Right lung (tissue), 5 donors: ENCODE measurements around the gene TMC2. TPM values are rescaled to one million over a fixed set of nuclear protein-coding genes. Genes with fewer than 3 reads are reported as not detected.
A peak's percentile ranks its signal among the peaks of the same experiment; 100 is the strongest.
"Not testable (repeated sequence)": the region's sequence is repeated elsewhere in the genome, so short reads cannot be mapped to it uniquely, and the experiment has no call there.

Experiments used
- DNase-seq, 2 donors: peaks; one replicate each; pipeline ENCODE4 v3.0.0-alpha.2; 2013
- polyA plus RNA-seq, 5 donors: library from polyadenylated mRNA; unstranded; fragments of 120-200 nt; gene quantifications; one replicate each; pipeline versions ENCODE4 v1.2.1 to v1.2.3, GENCODE V29; 2013; ENCODE audit warnings: inconsistent platforms in 1 of 5, low replicate concordance in 1 of 5; ENCODE audit not compliant: insufficient read length in 5 of 5, insufficient read depth in 1 of 5

TMC2 gene
- polyA plus RNA-seq, 5 donors, result 0.09 to 0.35 (median 0.27) TPM

DNA sequence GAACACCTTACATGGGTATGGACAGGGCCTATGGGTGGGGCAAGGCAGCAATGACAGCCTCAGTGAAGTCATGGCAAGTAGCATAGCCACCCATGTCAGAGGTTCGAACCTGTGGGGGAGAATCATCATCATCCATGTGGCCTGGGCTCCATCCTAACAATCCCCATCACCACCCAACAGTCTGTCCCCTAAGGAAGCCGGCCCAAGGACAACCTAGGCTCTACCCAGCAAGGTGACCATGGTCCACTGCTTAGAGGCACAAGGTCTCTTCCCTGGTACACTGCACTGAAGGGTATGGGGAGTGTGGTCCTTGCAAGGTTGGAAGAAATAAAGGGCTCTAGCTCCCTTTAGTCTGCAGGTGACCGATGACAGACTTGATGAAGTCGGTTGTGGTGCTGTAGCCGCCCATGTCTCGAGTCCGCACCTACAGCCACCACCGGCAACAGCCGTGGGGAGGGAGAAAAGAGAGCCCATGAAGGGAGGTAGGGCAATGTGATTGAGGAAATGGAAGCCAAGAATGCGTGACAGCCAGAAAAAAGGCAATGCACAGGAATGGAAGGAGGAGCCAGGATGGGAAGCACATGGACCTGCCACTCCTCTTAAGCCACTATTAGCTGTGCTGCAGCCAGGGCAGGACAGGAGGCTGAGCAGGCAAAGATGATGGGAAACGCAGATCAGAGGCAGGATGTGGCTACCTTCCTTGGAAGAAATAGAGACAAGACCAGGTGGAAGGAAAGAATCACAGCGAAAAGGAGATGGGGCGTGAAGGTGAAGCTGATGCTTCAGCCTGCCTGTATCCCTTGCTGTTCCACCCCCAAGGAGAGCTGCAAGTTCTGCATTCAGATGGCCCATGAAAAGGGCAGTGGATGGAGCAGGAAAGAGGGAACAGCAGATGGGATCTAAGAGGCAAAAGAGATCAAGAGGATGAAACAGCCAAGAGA lies 122.3 kb downstream of the TMC2 start:
- DNase-seq, result no peak

DNA sequence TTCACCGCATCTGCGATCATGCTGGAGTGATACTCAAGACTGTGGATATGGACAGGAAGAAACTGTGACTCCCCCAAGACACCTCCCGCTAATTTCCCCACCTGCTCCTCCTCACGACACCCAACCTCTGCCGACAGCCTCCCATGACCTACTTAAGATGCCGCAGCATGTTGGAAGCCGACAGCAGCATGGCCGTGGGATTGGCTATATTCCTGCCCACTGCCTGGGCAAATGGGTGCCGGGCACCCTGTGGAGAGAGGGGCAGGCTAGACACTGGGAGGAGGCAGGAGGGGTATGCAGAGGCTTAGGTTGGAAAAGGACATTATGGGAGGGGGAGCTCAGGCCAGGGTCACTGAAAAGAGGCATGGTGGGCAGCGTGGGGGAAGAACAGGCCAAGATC lies 123.2 kb downstream of the TMC2 start:
- DNase-seq, result no peak

DNA sequence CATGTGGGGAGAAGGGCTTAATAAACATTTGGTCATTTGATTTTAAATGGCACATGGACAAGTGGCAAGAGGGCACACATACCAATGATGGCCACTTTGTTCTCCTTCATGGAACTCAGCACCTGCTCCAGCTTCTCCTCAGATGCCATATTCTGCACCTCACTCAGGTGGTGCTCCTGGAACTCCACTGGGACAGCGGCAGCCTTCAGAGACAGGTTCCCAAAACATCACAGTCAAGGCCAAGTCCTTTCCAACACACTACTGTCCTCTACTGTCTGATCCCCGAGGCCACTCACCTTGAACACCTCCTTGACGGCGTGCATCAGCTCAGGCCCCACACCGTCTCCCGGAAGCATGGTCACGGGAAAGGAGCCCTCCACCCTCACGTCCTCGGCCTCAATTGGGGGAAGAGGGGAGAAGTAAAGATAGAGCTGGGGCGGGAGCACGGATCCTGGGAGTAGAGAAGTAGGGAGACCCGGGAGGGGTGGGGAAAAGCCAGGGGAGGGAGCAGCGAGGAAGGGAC lies 127.1 kb downstream of the TMC2 start:
- DNase-seq, result no peak

DNA sequence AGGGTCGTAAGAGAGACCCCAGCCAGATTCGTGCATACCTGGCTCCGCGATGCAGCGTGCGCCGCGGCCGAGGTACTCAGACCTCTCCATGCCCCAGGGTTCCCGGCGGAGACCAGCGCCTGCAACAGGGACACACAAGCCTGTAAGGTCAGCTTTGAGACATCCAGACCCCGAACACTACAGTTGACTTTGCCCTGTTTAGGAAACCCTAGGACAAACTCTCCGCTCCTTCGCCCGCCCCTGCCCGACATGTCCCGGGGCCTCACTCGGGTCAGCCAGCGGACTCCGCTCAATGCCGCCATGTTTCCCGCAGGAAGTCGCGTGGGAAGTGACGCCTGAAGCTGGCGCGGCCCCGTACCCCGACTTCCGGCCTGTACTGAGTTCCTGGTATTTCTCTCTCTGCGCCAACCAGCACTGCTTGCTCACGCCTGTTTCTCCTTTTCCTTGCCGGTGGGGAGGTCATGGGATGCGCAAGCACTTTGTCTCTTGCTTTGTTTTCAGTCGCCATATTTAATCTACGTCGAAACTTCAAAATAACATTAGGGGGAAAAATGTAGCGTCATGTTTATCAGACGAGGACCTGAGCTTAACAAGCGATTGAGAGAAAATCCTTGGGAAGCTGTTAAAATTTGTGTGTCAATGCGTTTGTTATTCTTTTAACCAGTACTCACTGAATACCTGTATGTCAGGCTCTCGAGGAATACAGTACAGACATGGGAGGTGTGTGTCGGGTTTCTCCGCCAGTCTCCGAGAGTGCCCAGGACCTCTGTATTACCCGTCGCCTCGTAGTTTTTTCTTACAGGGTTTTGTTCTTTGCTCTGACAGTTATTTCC lies 127.7 kb downstream of the TMC2 start, which contains the start of gene IDH3B:
Gene IDH3B (minus strand): TSS at position 330 of the 833 bp plus-strand sequence. CDS start 28 bp downstream, at position 302.
- DNase-seq, result peak; percentile 88 to 91

DNA sequence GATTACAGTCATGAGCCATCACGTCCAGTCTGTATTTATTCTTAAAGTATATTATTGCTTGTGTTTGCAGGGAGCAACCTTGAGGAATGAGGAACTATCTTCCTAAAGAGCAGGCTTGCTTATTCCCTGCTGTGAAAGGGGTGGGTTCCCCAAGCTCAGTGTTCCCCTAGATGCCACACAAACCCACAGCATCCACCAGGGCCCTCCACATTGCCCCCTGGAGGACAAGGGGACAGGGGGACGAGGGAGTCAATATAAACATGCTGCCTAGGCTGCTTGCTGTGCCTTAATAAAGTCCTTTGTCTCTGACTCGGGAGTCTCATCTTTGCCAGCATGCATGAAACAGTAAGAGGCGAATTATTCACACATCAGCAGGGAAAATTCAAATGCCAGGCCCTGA lies 135.6 kb downstream of the TMC2 start:
- no peak for DNase-seq

DNA sequence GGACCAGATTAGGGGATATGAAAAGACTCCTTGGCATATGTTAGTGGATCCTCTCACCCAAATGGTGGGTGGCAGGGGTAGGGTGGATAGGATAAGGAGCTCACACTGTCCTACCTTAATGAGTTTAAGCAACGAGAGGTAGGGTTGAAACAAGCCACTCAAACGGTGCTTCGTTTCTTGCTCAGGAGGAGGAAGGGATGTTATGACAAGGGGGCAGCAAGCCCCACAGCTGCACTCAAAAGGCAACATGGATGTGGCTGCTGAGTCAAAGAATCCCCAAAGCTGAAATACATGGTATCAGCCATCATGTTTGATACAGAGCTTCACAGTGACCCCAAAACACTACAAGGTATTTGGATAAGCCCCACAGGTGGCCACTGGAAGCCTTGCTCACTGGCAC lies 136.1 kb downstream of the TMC2 start:
- DNase-seq, result no peak

DNA sequence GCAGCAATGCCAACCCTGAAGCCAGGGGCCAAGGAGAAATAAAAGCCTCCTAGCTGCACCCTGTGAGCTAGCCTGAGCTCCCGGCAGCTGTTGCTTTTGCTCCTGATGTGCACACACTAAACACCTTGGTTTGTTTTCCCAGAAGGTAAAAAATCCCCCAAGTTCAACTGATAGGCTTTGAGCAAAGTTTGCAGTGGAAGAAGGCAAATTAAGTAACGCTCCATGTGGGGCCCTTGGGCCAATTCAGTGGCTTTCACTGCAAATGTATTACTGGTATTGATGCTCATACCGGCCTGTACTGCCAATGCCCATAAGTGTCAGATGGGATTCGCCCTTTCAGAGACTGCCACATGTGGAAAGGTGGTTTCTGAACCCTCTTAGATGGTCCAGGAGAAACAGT lies 137.1 kb downstream of the TMC2 start:
- DNase-seq, result no peak

DNA sequence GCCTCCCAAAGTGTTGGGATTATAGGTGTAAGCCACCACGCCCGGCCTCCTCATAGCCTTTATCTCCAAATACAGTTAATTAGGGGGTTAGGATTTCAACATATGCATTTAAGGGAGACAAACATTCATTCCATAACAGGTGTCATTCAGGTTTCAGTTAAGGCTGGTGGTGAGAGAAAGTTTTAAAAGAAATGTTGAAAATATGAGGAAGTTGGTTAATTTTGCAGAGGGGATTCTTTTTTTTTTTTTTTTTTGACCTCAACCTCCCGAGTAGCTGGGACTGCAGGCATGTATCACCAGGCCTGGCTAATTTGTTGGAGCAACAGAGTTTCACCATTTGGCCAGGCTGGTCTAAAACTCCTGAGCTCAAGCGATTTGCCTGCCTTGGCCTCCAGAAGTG lies 143.7 kb downstream of the TMC2 start:
- DNase-seq, result no peak

DNA sequence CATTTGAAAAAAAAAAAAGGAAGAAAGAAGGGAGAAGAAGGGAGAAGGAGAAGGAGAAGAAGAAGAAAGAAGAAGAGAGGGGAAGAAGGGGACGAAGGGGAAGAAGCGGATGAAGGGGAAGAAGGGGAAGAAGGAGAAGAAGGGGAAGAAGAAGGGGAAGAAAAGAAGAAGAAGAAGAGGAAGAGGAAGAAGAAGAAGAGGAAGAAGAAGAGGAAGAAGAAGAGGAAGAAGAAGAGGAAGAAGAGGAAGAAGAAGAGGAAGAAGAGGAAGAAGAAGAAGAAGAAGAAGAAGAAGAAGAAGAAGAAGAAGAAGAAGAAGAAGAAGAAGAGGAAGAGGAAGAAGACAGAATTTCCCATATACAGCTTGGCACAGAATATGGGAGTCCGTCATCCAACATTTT lies 145.7 kb downstream of the TMC2 start:
- not testable (repeated sequence) for DNase-seq

DNA sequence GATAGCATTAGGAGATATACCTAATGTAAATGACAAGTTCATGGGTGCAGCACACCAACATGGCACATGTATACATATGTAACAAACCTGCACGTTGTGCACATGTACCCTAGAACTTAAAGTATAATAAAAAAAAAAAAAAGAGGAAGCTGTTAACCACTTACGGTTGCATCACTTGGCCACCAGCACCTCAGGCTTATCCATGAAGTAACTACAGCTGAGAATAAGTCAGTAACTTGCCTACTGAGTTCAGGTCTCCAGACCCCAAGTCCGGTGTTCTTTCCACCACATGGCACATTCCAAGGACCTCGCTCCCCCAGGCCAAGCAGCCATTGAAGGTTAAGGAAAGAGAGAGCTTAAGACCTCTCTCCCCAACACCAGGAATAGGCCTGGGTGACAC lies 148.4 kb downstream of the TMC2 start:
- DNase-seq, result not testable (repeated sequence)

DNA sequence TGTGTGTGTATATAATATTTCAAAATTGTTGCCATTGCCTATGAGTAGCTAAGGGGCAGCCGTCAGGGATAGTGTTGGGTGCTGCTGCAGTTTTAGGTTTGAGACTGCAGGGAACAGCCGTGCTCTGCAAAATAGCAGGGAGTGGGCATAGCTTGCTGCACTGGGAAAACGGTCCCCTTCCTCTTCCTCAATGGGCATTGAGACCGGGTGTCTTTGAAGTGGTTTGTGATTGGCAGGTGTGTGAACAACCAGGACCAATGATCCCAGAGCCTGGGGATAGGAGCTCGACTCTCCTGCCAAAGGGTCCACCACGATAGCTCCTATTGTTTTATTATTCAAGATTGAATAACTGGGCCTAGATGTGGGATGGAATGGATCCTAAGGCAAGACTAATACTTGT lies 151.1 kb downstream of the TMC2 start:
- no peak for DNase-seq

DNA sequence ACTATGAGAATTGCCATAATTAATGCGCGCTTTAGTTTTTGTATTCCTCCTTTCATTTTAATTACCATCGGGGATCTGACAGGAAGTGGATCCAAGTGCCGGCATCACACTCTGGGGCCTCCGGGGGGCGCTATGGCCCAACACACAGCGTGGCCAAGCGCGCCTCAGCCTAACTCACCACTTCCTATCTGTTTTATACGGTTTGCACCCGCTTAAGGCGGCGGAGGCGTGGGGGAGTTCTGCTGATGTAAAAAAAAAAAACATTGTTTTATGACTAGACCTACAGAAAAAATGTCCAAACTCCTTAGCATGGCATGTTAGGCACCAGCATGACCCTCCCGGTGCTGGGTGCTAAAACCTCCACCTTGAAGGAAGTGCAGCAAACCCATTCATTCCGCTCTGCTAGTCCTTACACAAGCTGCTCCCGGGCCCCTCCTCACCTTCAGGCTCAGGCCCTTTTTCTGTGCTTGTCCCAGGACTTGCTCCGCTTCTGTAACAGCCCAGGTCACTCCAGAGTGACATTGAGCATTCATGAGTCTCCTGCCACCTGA lies 151.7 kb downstream of the TMC2 start:
- peak in 1 of 2 donors; percentile 24 for DNase-seq

DNA sequence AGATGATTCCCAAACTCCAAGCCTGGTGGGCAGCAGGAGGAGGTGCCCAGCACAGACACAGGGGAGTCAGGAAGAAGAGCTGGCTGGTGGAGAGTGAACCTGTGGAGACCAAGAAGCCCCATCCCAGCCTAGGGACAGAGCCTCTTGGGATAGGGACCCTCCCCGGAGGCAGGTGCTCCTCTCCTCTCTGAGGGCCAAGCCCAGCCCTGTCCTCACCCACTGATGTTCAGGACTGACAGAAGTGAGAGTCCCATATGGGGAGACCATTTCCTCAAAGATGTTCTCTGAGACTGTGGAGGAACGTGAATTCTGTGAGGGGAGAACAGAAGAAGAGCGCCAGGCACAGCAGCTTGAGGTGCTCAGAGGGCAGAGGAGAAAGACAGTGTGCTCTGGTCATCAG lies 153.8 kb downstream of the TMC2 start:
- no peak for DNase-seq

DNA sequence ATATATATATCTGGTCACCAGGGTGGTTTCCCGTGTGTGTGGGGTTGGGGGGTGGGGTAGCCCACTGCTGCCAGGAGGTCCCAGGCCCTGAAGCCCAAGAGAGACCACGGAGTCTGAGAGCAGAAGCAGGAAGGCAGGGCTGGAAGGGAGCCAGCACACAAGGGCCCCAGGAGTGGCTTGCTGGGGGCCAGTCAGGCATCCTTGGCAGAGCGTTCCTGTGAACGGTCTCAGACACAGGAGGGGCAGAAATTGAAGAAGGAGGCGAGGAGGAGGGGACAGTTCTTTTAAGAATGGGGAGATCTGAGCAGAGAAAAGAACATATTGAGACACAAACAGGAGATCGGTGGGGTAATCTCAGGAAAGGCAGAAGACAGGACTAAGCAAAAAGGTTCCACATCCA lies 154.3 kb downstream of the TMC2 start:
- DNase-seq, result no peak

DNA sequence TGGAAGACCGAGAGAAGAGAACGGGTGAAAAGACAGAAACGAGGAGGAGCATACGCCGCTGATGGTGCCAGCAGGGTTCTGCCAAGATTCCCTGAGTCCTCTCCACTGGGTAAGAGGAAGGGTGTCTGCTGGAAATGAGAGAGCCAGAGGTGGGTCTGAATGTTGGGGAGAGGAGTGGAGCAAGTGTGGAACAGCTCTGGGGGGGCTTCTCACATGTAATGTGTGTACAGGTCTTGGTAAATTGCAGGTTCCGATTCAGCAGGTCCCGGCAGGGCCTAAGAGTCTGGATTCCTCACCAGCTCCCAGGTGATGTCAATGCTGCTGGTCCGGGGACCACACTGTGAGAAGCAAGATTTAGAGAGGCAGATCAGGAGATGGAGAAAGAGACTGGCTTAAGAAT lies 154.8 kb downstream of the TMC2 start:
- DNase-seq, result no peak

Other genes starting within 250 kb of the TMC2 start
- gene TGM3, start 240.6 kb upstream of the TMC2 start, polyA plus RNA-seq, result under 1 TPM in 4 of 5 donors, not detected in 1; 0.12 to 0.28 (median 0.23) TPM
- gene TGM6, start 155.7 kb upstream of the TMC2 start, polyA plus RNA-seq, result not detected
- gene SNRPB, start 65.8 kb upstream of the TMC2 start, polyA plus RNA-seq, result 100 to 1,000 TPM; 103 to 158 (median 110) TPM
- gene ZNF343, start 27.7 kb upstream of the TMC2 start, polyA plus RNA-seq, result 10 to 100 TPM; 13.1 to 17.5 (median 15.9) TPM
- 100 to 1,000 TPM; 202 to 234 (median 211) TPM for gene NOP56, start 116.1 kb downstream of the TMC2 start, polyA plus RNA-seq
- gene IDH3B, start 127.6 kb downstream of the TMC2 start, polyA plus RNA-seq, result 100 to 1,000 TPM; 103 to 131 (median 118) TPM
- 10 to 100 TPM; 32.9 to 49.6 (median 42.2) TPM for gene EBF4, start 156.2 kb downstream of the TMC2 start, polyA plus RNA-seq